ENCODE data around the gene FHL2.
"Not testable (repeated sequence)": the region's sequence is repeated elsewhere in the genome, so short reads cannot be mapped to it uniquely, and the experiment has no call there.

FHL2 gene

DNA sequence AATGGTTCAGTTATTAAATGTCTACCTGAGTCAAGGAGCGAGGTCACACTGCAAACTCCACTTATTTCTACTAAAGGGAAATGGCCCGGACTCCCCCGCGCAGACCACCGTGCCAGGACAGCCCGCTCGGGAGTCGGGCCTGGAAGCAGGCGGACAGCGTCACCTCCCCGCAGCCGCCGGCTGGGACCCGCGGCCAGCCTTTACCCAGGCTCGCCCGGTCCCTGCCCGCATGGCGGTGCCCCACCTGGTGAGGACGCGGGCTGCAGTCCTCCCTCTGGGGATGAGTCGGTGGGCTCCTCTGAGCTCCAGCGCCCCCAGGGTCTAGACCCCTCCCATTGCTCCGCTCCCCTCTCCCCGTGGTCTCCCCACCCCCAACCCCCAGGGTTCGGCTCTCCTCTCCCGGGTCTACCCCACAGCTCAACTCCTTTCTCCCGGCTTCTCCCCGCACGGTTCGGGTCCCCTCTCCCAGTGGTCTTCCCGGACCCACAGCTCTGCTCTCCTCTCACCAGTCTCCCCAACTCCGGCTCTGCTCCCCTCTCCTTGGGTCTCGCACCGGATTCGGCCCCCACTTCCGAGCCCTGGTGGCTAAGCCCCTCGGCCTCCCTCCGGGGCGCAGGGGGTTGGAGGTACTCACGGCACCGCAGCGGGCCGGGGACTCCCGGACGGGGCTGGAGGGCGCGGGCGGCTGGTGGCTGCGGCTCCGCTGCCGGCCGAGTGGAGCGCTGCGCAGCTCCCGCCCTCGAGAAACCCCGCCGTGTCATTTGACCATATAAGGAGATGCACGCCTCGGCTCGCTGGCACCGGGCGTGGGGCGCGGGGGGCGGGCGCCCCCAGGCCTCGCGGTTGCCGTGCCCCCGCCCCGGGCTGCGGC lies at the start of gene FHL2:
Gene FHL2 (minus strand): TSS at position 716 of the 871 bp plus-strand sequence. CDS start 12,535 bp downstream, outside the sequence.
- peak; percentile 58 for DNase-seq

DNA sequence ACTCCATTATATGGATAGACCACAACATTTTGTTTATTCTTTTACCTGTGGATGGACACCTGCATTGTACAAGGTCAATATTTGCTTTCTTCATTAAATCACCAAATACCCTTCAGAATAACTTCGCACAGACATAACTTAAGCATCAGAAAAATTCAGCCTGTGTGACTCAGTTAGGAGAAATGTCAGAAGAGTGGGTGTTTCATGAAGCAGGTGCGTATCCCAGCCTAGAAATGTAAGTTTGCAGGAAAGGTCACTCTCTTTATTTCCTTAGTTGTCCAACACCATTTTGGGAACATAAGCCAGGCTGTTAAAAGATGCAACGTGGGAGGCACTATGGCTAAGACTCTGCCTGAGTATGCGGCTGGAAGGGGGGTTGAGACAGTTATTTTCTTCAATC lies 48.6 kb upstream of the FHL2 start:
- DNase-seq: no peak

- no peak for DNase-seq
Observed at GRCh38 chr2:105446501-105446900, 47.6 kb upstream of the FHL2 start.

- DNase-seq: no peak
Observed at GRCh38 chr2:105445976-105446375, 47.1 kb upstream of the FHL2 start.

GRCh38 chr2:105445498-105445897 lies 46.6 kb upstream of the FHL2 start:
- DNase-seq: no peak

DNA sequence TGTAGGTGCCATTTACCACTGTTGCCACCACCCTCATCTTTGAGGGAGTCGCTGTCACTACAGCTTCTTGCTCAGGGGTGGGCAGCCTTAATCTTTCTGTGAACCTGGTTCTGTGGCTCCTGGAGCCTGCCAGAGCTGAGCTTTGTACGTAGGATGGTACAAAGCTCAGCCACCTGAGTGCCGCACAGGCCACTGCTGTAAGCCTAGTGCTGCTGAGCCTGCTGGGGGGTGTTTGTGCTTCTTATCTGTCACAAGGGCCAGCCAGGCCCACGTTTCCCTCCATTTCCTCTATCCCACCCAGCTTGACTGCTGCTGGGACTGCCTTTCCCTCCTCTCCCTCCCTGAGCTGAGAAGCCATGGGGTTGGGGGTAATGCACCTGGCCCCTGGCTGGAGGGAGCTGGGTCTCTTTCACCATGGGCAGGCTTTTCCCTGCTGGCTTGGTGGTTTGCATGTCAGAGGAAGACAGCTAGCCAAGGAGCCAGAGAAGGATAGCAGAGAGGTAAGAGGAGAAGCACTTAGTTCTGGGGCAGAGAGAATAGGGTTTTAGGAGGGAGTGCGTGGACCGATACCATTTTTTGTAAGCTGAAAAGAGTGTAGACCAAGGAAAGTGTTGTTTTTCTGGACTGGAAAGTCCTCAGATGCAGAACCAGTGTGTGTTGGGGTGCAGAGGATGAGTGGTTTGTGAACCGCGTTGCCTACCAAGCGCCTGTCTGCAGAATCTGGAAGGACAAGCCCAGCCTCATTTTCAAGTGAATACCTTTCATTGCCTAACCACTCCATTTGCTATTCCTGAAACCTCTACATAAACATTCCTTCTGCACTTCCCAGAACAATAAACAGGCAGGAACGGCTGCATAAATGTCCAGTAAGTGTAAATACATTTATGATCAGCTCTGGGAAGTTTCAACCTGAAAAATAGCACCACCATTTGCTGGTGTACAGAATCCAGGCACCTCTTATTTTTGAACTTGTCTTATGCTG lies 45.1 kb upstream of the FHL2 start:
- DNase-seq: no peak

- no peak for DNase-seq
Observed at GRCh38 chr2:105442721-105443120, 43.9 kb upstream of the FHL2 start.

DNA sequence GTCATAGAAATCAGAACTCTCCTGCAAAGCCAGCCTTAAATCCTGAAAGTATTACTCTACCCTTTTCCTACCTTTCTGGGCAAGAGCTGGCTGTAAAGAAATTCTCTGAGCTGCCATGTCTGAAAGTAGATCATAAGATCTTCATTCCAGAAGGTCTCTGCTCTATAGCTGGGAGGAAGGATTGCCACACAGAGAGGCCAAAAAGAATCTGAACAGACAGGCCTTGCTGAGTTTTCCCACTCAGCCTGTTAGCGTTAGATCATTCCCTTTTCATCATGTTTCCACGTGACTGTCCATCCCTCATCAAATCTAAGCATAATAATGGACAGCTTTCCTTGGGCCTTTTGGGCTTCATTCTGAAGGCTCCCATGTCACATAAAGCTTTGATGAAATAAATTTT lies 43.2 kb upstream of the FHL2 start:
- no peak for DNase-seq

DNA sequence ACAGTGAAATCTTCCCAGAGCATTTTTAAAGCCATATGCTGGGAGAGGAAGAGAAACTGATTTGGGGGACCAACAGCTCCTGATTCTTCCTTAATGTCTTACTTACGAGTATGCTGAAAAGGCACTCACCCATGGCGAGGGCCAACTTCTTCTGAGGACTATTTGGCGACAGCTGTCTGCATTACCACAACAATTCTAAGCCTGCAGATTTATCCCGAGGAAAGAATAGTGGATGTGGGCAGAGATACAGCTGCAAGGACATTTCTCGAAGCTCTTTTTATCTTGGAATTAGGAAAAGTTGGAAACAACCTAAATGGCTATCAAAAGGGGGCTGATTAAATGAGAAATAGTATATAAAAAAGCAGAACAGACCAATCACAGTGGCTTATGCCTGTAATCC lies 40.3 kb upstream of the FHL2 start:
- DNase-seq: no peak

DNA sequence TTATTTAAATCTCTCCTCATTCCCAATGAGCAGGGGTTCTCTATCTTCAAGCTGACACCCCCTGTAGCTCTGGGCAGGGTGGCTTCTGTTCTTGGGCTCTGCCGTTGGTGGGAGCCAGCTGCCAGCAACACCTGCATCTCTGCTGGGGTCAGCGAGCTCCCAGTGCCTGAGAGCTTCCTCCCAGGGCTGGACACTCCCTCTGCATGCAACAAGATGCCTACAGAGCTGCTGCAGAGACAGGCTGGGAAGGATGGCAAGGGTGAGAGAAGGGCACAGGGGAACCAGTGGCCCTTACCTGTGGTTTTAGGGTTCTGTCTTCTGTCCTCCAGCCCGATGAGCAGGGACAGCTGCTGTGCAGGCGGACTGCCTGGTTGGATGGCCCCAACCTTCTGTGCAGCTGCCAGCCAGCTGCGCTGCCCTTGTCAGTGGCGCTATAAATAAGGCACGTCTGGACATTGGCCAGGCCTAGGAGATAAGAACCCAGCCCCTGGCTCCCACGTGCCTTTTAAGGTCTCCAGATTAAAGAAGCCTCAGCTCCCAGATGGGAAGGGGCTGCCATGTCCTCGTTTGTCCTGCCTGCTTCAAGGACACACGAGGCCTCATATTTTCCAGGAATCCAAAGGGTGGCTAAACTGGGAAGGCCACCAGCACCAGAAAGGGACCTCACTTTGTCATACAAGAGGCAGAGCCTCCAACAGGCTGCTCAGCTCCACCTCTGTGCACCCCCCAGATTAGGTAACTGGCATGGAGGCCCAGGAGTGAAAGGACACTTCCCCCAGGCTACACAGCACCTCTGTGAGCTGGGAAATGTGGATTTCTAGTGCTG lies 39.5 kb upstream of the FHL2 start:
- no peak for DNase-seq

DNA sequence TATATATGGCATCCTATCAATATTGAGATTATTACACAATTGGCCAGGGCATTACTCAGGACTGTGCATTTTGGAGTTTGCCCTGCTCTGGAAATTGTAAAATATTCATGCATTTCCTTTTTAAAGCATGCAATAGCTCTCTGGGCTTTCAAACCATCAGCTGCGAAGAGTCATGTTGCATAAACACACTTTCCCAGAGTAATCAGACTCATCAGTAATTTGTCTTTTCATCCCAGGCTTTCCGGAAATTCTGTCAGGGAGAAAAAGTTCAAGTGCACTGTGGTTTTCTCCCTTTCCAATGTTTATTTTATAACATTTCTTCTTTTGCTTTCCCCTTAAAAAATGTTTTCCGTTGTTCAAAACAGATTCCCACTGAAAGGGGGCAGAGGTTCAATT lies 38.9 kb upstream of the FHL2 start:
- DNase-seq: no peak

- no peak for DNase-seq
Observed at GRCh38 chr2:105432749-105433148, 33.9 kb upstream of the FHL2 start.

- no peak for DNase-seq
Observed at GRCh38 chr2:105432044-105432399, 33.2 kb upstream of the FHL2 start.

- no peak for DNase-seq
Observed at GRCh38 chr2:105431367-105432043, 32.7 kb upstream of the FHL2 start.

- no peak for DNase-seq
Observed at GRCh38 chr2:105428387-105429018, 29.7 kb upstream of the FHL2 start.

DNA sequence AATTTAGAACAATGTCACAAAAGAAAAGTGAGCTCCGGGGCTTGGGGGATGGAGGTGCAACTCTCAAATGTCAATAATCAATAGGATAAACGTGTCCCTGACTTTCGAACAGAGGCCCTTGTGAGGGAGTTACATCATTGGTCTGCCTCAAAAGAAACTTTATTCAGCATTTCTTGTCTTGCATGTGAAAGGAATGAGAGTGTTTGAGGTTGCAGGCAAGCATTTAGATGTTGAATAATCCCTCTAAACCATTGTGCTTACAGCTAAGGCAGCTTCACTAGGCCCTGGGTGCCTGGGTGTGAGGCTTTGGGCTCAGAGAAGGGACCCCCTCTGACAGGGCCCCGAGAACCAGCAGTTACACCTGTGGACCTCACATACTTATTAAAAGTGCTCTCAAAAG lies 28.6 kb upstream of the FHL2 start:
- DNase-seq: no peak

DNA sequence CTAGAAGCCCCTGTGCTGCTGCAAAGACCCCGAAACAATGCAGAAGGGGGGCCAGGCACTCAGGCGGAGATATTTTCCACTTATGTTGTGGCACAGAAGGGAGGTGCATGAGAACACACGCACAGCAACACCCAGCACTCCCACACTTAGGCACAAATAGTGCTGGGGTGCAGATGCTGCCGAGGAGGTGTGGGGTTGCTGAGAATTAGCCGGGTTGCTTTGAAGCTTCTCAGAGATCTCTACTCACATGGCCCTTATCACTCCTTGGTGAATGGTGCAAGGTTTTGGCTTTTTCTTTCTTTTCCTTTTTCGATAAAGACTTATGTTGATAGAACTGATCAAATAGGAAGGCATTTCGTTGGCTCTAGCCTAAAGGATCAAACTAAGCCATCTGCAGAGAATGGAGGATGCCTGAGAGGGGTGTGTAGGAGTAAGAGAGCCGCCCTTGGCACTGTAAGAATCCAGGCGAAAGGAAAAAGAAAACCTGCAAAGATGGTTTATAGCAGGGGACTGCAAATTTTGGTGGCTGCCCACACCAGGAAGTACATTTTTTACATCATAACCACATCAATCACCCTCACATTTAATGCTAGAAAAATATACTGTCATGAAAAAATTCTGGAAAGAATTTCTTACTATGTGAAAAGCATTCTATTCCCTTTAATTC lies 27.9 kb upstream of the FHL2 start:
- no peak for DNase-seq

- DNase-seq: no peak
Observed at GRCh38 chr2:105425936-105426625, 27.2 kb upstream of the FHL2 start.

GRCh38 chr2:105424836-105425235 lies 26.0 kb upstream of the FHL2 start:
- not testable (repeated sequence) for DNase-seq

- DNase-seq: no peak
Observed at GRCh38 chr2:105422801-105423200, 23.9 kb upstream of the FHL2 start.

GRCh38 chr2:105421053-105421452 lies 22.2 kb upstream of the FHL2 start:
- no peak for DNase-seq

Measured in kidney glomerular epithelial cell (primary cell).